MG63 (cell line): ENCODE data around the gene DAAM2. TPM values are rescaled to one million over a fixed set of nuclear protein-coding genes. Genes with fewer than 3 reads are reported as not detected.

Experiments
- DNase-seq: peaks from one replicate; pipeline ENCODE4 v3.0.0-alpha.2; 2020
- H3K27me3 ChIP-seq: fragments of 250-450 bp; sonication (Bioruptor Pico); 2 replicates; pipeline ENCODE4 v1.5.1; 2020; ENCODE audit warnings: mild to moderate bottlenecking, moderate library complexity
- H3K36me3 ChIP-seq: fragments of 250-450 bp; sonication (Bioruptor Pico); 2 replicates; pipeline ENCODE4 v1.5.1; 2020; ENCODE audit warnings: mild to moderate bottlenecking, moderate library complexity
- H3K4me3 ChIP-seq: fragments of 250-450 bp; sonication (Bioruptor Pico); 2 replicates; pipeline ENCODE4 v1.5.1; 2020; ENCODE audit warnings: mild to moderate bottlenecking, moderate library complexity
- H3K9me3 ChIP-seq: fragments of 250-450 bp; sonication (Bioruptor Pico); 2 replicates; pipeline ENCODE4 v1.5.1; 2020; ENCODE audit warnings: mild to moderate bottlenecking, moderate library complexity
- total RNA-seq: library from RNA; depleted of rRNA; stranded (reverse); fragments of >200 nt; shearing (Covaris generic); gene quantifications from 2 replicates; pipeline ENCODE4 v1.2.3, GENCODE V29; 2014; ENCODE audit warnings: low replicate concordance

Gene DAAM2
- total RNA-seq, 1 experiment from 2014 or later: not detected

DNA sequence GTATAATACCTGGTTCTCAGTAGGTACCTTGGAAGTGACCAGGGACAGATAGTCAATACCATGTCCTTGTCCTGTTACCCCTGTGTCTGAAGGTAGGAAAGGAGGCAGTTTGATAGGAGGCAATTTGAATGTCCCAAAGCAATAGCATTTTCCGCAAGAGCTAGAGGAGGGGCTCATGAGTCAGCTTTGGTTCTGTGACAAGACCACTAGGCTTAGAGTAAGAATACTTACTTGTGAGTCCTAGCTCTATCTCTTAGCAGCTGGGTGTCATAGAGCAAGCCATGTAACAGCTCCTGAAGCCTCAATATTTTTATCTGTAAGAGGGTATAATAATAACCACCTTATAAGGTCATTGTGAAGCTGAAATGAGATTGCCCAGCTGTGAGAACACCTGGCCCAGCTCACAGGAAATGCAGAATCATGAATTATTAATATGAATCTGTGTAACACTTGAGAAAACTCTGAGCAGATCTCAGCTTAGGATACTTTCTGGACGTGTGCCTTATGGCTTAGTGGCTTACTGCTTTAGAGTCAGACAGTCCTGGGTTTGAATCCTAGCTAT lies 58.6 kb downstream of the DAAM2 start:
- DNase-seq: no peak
- Histone ChIP-seq H3K4me3 (no peak overlapping the region), H3K27me3 (no peaks in the 10 kb centered on the region), H3K9me3 (no peaks in the 10 kb centered on the region), H3K36me3 (no peaks in the 10 kb centered on the region)

DNA sequence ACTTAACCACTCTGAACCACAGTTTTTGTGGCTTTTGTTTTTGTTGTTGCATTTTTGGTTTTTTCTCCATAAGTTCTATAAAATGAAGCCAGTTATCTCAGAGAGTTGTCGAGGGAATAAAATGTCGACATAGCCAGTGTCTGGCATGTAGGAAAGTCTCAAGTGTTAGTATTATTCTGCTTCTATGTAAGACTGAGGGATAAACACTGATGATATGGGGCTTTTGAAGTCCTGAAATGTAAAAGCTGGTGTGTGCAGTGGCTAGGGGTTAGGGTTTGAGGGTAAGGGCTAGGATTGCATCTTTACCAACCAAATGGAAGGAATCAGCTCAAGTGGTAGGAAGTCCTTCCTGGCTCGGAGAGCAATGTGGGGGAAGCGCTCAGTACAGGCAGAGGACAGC lies 59.2 kb downstream of the DAAM2 start:
- H3K36me3 ChIP-seq: no peaks in the 10 kb centered on the region
- H3K4me3 ChIP-seq: no peak overlapping the region
- no peaks in the 10 kb centered on the region for H3K27me3 ChIP-seq
- no peak for DNase-seq
- no peaks in the 10 kb centered on the region for H3K9me3 ChIP-seq

DNA sequence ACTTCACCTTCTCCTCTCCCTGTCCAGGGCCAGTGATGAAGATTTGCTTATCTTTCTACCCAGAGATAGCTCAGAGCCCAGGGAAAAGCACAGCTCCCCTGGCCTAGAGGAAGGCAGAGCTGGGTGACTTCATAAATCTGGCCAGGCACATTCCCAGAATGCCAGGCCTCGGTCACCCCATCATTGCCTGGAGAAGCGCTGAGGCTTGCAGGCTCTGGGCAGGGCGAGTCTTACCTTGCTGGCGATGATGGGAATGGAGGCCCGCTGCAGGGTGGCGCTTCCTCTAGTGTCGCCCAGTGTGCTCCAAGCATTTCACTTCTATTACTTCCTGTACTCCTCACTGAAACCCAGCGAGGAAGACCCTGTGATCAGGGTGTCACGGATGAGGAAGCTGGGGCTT lies 60.1 kb downstream of the DAAM2 start:
- no peaks in the 10 kb centered on the region for H3K9me3 ChIP-seq
- no peaks in the 10 kb centered on the region for H3K27me3 ChIP-seq
- no peaks in the 10 kb centered on the region for H3K36me3 ChIP-seq
- H3K4me3 ChIP-seq: no peak overlapping the region
- DNase-seq: no peak

DNA sequence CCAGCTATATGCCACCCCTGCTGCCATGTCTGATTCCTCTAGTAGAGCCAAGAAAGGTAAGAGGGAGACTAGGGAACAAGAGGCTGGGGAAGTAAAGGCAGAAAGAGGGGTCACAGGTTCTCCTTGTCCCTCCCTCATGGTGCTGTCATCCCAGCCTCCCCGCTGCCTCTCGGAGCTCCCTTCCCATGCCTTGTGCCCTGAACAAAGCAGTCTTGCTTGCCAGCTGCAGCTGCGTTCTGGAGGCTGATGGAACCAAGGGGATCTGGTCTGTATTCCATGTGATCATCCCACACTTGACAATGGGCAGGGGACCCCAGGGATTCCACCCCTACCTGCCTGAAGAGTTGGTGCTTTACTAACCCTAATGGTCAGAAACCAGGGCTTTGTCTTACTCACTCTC lies 61.4 kb downstream of the DAAM2 start:
- Histone ChIP-seq H3K9me3 (no peaks in the 10 kb centered on the region), H3K36me3 (no peaks in the 10 kb centered on the region), H3K4me3 (no peak overlapping the region), H3K27me3 (no peaks in the 10 kb centered on the region)
- no peak for DNase-seq

GRCh38 chr6:39855356-39855995 lies 63.3 kb downstream of the DAAM2 start:
- H3K36me3 ChIP-seq: no peaks in the 10 kb centered on the region
- no peaks in the 10 kb centered on the region for H3K9me3 ChIP-seq
- no peaks in the 10 kb centered on the region for H3K27me3 ChIP-seq
- no peak overlapping the region for H3K4me3 ChIP-seq
- no peak for DNase-seq

DNA sequence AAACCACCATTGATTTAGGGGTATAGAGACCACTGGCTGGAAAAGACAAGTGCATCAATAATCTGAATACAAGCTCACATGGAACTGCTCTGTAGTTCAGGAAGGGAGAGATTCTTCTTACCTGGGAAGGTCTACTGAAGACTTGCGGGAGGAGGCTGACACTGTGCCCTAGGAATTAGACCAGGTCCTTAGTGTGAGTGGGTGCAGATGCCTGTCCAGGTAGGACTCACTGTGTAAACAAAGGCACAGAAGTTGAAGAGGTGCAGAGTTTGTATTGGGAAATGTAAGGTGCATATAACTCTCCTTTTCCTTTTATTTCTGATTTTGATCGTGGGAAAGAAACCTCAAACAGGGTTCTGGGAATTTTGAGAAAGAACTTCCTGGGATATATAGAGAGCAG lies 66.8 kb downstream of the DAAM2 start:
- Histone ChIP-seq H3K36me3 (no peaks in the 10 kb centered on the region), H3K9me3 (no peaks in the 10 kb centered on the region), H3K4me3 (no peak overlapping the region), H3K27me3 (no peaks in the 10 kb centered on the region)
- no peak for DNase-seq

- Histone ChIP-seq H3K4me3 (no peak overlapping the region), H3K36me3 (no peaks in the 10 kb centered on the region), H3K9me3 (no peaks in the 10 kb centered on the region), H3K27me3 (no peaks in the 10 kb centered on the region)
- DNase-seq: no peak
Measured at GRCh38 chr6:39861663-39862062, 69.5 kb downstream of the DAAM2 start.

DNA sequence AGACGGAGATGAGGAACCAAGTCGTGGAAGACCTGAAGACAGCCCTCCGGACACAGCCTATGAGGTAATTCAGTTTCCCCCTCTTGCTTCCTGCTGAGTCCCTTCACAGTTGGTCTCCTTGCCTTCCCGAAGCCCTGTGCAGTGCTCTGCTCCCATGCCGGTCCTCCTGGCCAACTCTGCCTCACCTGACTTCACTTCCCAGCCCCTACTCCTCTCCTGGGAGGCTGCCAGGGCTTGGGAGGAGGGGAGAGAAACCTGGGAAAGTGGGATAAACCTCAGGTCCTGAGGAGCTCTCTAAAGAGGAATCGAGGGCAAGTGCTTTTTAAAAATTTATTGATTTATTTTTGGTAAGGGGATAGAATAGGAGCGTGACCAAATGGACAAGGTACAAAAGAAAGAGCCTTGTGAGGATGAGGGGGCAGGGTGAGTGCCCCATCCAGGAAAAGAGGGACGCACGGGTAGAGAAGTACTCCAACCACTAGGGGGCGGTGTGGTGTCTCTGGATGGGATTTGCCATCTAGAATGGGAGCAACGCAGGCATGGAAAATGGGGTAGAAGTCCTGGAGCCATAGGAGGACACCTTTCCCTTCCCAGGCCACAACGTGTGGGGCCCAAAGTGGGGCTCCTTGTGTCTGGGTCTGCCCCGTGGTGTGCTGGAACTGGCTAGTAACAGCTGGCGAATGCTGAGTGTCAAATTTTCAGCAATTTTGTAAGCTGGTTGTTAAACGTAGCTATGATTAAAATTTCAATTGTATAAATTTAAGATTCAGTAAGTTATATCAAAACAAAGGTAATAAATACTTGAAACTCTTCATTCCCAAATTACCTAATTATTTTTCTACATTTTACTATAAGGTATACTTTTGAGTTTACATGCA lies 73.1 kb downstream of the DAAM2 start:
- Histone ChIP-seq H3K27me3 (no peaks in the 10 kb centered on the region), H3K36me3 (no peaks in the 10 kb centered on the region), H3K9me3 (no peaks in the 10 kb centered on the region), H3K4me3 (no peak overlapping the region)
- peak; percentile 31 for DNase-seq

DNA sequence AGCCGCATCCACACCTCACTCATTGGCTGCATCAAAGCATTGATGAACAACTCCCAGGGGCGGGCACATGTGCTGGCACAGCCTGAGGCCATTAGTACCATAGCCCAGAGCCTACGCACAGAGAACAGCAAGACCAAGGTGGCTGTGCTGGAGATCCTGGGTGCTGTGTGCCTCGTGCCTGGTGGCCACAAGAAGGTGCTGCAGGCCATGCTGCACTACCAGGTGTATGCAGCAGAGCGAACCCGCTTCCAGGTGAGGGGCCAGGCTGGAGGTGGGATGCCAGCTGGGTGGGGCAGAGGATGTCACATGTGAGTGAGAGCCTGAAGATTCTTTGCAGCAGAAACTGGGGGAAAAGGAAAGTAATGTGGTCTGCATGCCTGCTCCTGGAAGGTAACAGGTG lies 75.4 kb downstream of the DAAM2 start:
- no peaks in the 10 kb centered on the region for H3K9me3 ChIP-seq
- no peak overlapping the region for H3K4me3 ChIP-seq
- no peak for DNase-seq
- H3K27me3 ChIP-seq: no peaks in the 10 kb centered on the region
- no peaks in the 10 kb centered on the region for H3K36me3 ChIP-seq

DNA sequence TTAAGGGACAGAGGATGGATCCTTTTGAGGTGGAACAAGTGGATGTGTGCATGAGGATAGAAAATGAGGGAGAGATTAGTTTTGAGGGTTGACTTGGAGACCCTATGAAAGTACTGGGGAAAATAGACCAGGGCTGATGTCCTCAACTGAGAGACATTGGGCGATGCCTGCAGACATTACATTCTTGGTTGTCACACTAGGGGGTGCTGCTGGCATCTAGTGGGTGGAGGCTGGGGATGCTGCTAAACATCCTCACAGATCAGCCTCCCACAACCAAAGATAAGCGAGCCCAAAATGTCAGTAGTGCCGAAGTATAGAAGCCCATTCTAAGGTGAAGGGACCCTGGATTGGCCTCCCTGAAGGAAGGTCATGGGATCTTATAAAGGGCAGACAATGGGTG lies 78.8 kb downstream of the DAAM2 start:
- DNase-seq: no peak
- H3K4me3 ChIP-seq: no peak overlapping the region
- H3K27me3 ChIP-seq: no peaks in the 10 kb centered on the region
- H3K36me3 ChIP-seq: no peaks in the 10 kb centered on the region
- H3K9me3 ChIP-seq: no peaks in the 10 kb centered on the region

- H3K36me3 ChIP-seq: no peaks in the 10 kb centered on the region
- H3K9me3 ChIP-seq: no peaks in the 10 kb centered on the region
- DNase-seq: no peak
- no peaks in the 10 kb centered on the region for H3K27me3 ChIP-seq
- H3K4me3 ChIP-seq: no peak overlapping the region
Measured at GRCh38 chr6:39873439-39873838, 81.3 kb downstream of the DAAM2 start.

- Histone ChIP-seq H3K36me3 (no peaks in the 10 kb centered on the region), H3K4me3 (no peak overlapping the region), H3K27me3 (no peaks in the 10 kb centered on the region), H3K9me3 (no peaks in the 10 kb centered on the region)
- DNase-seq: no peak
Measured at GRCh38 chr6:39876111-39876510, 83.9 kb downstream of the DAAM2 start.

GRCh38 chr6:39876826-39877225 lies 84.7 kb downstream of the DAAM2 start:
- Histone ChIP-seq H3K4me3 (no peak overlapping the region), H3K9me3 (no peaks in the 10 kb centered on the region), H3K36me3 (no peaks in the 10 kb centered on the region), H3K27me3 (no peaks in the 10 kb centered on the region)
- no peak for DNase-seq

- Histone ChIP-seq H3K36me3 (no peaks in the 10 kb centered on the region), H3K4me3 (no peak overlapping the region), H3K9me3 (no peaks in the 10 kb centered on the region), H3K27me3 (no peaks in the 10 kb centered on the region)
- no peak for DNase-seq
Measured at GRCh38 chr6:39879535-39879934, 87.4 kb downstream of the DAAM2 start.

DNA sequence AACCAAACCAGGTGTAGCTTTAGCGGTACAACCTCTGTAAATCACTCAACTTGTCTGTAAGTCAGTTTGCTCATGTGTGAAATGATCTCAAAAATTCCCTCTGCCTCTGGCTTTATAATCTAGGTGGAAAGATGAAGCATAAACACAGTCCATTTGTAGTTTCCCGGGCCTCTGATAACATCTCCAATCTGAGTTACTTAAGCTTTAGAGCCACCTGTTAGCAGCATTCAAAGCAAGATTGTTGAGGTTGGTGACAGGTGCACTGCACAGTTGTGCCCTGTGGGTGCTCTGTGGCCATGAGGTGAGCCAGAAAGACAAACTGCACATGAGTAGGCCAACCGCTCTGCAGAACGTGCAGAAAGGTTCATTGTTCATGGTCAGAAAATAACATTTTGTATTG lies 88.4 kb downstream of the DAAM2 start:
- Histone ChIP-seq H3K27me3 (no peaks in the 10 kb centered on the region), H3K4me3 (no peak overlapping the region), H3K9me3 (no peaks in the 10 kb centered on the region), H3K36me3 (no peaks in the 10 kb centered on the region)
- DNase-seq: no peak

GRCh38 chr6:39881851-39882530 lies 89.8 kb downstream of the DAAM2 start:
- peak; percentile 5 for DNase-seq
- no peaks in the 10 kb centered on the region for H3K27me3 ChIP-seq
- H3K36me3 ChIP-seq: no peaks in the 10 kb centered on the region
- no peak overlapping the region for H3K4me3 ChIP-seq
- no peaks in the 10 kb centered on the region for H3K9me3 ChIP-seq

- peak; percentile 22 for DNase-seq
- Histone ChIP-seq H3K9me3 (no peaks in the 10 kb centered on the region), H3K36me3 (no peaks in the 10 kb centered on the region), H3K4me3 (no peak overlapping the region), H3K27me3 (no peaks in the 10 kb centered on the region)
Measured at GRCh38 chr6:39882531-39882899, 90.3 kb downstream of the DAAM2 start.
